Effector memory CD4-positive, alpha-beta T cell (primary cell): ENCODE results near the gene B4GALT4.

Source experiments
- DNase-seq, 3 donors: peaks; one replicate each; pipeline ENCODE4 v3.0.0-alpha.2; 2020
- H3K27ac ChIP-seq: 2 replicates; pipeline ENCODE4 v1.7.0; 2013; ENCODE audit warnings: mild to moderate bottlenecking, low read length, moderate library complexity; ENCODE audit not compliant: insufficient read depth, poor library complexity, severe bottlenecking
- H3K27me3 ChIP-seq: replicated peaks from 2 replicates; pipeline ENCODE4 v1.7.0; 2013; ENCODE audit warnings: mild to moderate bottlenecking, low read length; ENCODE audit not compliant: insufficient read depth, control insufficient read depth, poor library complexity, severe bottlenecking
- H3K36me3 ChIP-seq: 2 replicates; pipeline ENCODE4 v1.7.0; 2013; ENCODE audit warnings: mild to moderate bottlenecking, low read length, moderate library complexity; ENCODE audit not compliant: control insufficient read depth, insufficient read depth
- H3K4me1 ChIP-seq: 2 replicates; pipeline ENCODE4 v1.7.0; 2013; ENCODE audit warnings: low read length, mild to moderate bottlenecking; ENCODE audit not compliant: control insufficient read depth, insufficient read depth, poor library complexity, severe bottlenecking
- H3K4me3 ChIP-seq: 2 replicates; pipeline ENCODE4 v1.7.0; 2013; ENCODE audit warnings: low read length, low read depth, mild to moderate bottlenecking; ENCODE audit not compliant: insufficient read depth, poor library complexity, severe bottlenecking
- H3K9me3 ChIP-seq: 2 replicates; pipeline ENCODE4 v1.7.0; 2013; ENCODE audit warnings: mild to moderate bottlenecking, low read length, moderate library complexity; ENCODE audit not compliant: control insufficient read depth

B4GALT4 gene

GRCh38 chr3:119206611-119207511, 33.8 kb downstream of the B4GALT4 start:
- Histone ChIP-seq H3K4me1 (peaks cover 3% of the 10 kb centered on the region), H3K27ac (no peak overlapping the region)

GRCh38 chr3:119205685-119206084, 35.0 kb downstream of the B4GALT4 start:
- H3K4me1 ChIP-seq, result peaks cover 3% of the 10 kb centered on the region
- H3K4me3 ChIP-seq, result no peak overlapping the region
- H3K9me3 ChIP-seq, result no peaks in the 10 kb centered on the region
- H3K27ac ChIP-seq, result no peak overlapping the region
- peaks cover 4% of the 10 kb centered on the region for H3K36me3 ChIP-seq
- DNase-seq, result no peak
- no peaks in the 10 kb centered on the region for H3K27me3 ChIP-seq

More at GRCh38 chr3:119206611-119207511, 33.8 kb downstream of the B4GALT4 start:
- Histone ChIP-seq H3K9me3 (no peaks in the 10 kb centered on the region), H3K4me3 (no peak overlapping the region), H3K27me3 (no peaks in the 10 kb centered on the region), H3K36me3 (peaks cover 16% of the 10 kb centered on the region)
- DNase-seq, result no peak

GRCh38 chr3:119205209-119205608, 35.5 kb downstream of the B4GALT4 start:
- no peak overlapping the region for H3K4me3 ChIP-seq
- no peak overlapping the region for H3K27ac ChIP-seq
- H3K36me3 ChIP-seq, result peaks cover 2% of the 10 kb centered on the region
- no peaks in the 10 kb centered on the region for H3K9me3 ChIP-seq
- no peak for DNase-seq
- no peaks in the 10 kb centered on the region for H3K27me3 ChIP-seq
- H3K4me1 ChIP-seq, result peaks cover 3% of the 10 kb centered on the region

GRCh38 chr3:119195911-119196310, 44.8 kb downstream of the B4GALT4 start:
- Histone ChIP-seq H3K4me3 (no peak overlapping the region), H3K4me1 (no peaks in the 10 kb centered on the region), H3K36me3 (no peaks in the 10 kb centered on the region), H3K9me3 (no peaks in the 10 kb centered on the region), H3K27ac (no peak overlapping the region), H3K27me3 (no peaks in the 10 kb centered on the region)
- no peak for DNase-seq

- H3K4me3 ChIP-seq, result no peak overlapping the region
- no peak for DNase-seq
- no peaks in the 10 kb centered on the region for H3K27me3 ChIP-seq
- H3K4me1 ChIP-seq, result no peaks in the 10 kb centered on the region
- H3K9me3 ChIP-seq, result no peaks in the 10 kb centered on the region
- H3K27ac ChIP-seq, result no peak overlapping the region
- no peaks in the 10 kb centered on the region for H3K36me3 ChIP-seq
Observed at GRCh38 chr3:119195151-119195476, 45.6 kb downstream of the B4GALT4 start.

- no peaks in the 10 kb centered on the region for H3K36me3 ChIP-seq
- H3K27ac ChIP-seq, result no peak overlapping the region
- no peak for DNase-seq
- H3K4me1 ChIP-seq, result no peaks in the 10 kb centered on the region
- H3K9me3 ChIP-seq, result no peaks in the 10 kb centered on the region
- H3K27me3 ChIP-seq, result no peaks in the 10 kb centered on the region
- H3K4me3 ChIP-seq, result no peak overlapping the region
Observed at GRCh38 chr3:119194237-119195150, 46.2 kb downstream of the B4GALT4 start.

- no peak overlapping the region for H3K4me3 ChIP-seq
- H3K9me3 ChIP-seq, result no peaks in the 10 kb centered on the region
- H3K36me3 ChIP-seq, result no peaks in the 10 kb centered on the region
- DNase-seq, result no peak
- H3K4me1 ChIP-seq, result no peaks in the 10 kb centered on the region
- H3K27ac ChIP-seq, result no peak overlapping the region
- H3K27me3 ChIP-seq, result no peaks in the 10 kb centered on the region
Observed at GRCh38 chr3:119191800-119192199, 48.9 kb downstream of the B4GALT4 start.

GRCh38 chr3:119187266-119187665, 53.4 kb downstream of the B4GALT4 start:
- Histone ChIP-seq H3K36me3 (no peaks in the 10 kb centered on the region), H3K9me3 (no peaks in the 10 kb centered on the region)
- no peak for DNase-seq

GRCh38 chr3:119184796-119185570, 55.7 kb downstream of the B4GALT4 start:
- no peak overlapping the region for H3K27ac ChIP-seq

More at GRCh38 chr3:119187266-119187665, 53.4 kb downstream of the B4GALT4 start:
- H3K4me3 ChIP-seq, result no peak overlapping the region
- H3K4me1 ChIP-seq, result no peaks in the 10 kb centered on the region
- H3K27me3 ChIP-seq, result no peaks in the 10 kb centered on the region
- H3K27ac ChIP-seq, result no peak overlapping the region

More at GRCh38 chr3:119184796-119185570, 55.7 kb downstream of the B4GALT4 start:
- no peak for DNase-seq
- no peak overlapping the region for H3K4me3 ChIP-seq
- no peaks in the 10 kb centered on the region for H3K27me3 ChIP-seq
- no peaks in the 10 kb centered on the region for H3K36me3 ChIP-seq
- no peaks in the 10 kb centered on the region for H3K9me3 ChIP-seq
- no peaks in the 10 kb centered on the region for H3K4me1 ChIP-seq
